ENCODE measurements around the gene P2RX5.

GRCh38 chr17:3665834-3666233, 30.1 kb downstream of the P2RX5 start:
- TF ChIP-seq CTCF (IDR thresholded peaks at IDR 0.05 in 8 of 11, conservative IDR thresholded peaks at IDR 0.05 in 3 of 11) (no peak), POLR2A (IDR thresholded peaks at IDR 0.05) (no peak), POLR2AphosphoS5 (IDR thresholded peaks at IDR 0.05) (peak in 2 of 3 donors; percentile 14 to 35)

Data from spleen (tissue), 7 donors.